Duodenal mucosa (tissue), 2 donors: ENCODE measurements around the gene LOXL3.

Experiments used
- H3K27ac ChIP-seq: one replicate; pipeline ENCODE4 v1.7.0; 2013; ENCODE audit warnings: low read depth, low read length
- H3K27me3 ChIP-seq, 2 donors: one replicate each; pipeline ENCODE4 v1.7.0; 2013; ENCODE audit warnings: low read length in 2 of 2, control low read depth in 1 of 2; ENCODE audit not compliant: insufficient read depth in 2 of 2, control insufficient read depth in 1 of 2
- H3K36me3 ChIP-seq, 2 donors: one replicate each; pipeline ENCODE4 v1.7.0; 2013; ENCODE audit warnings: low read length in 2 of 2, control low read depth in 1 of 2; ENCODE audit not compliant: insufficient read depth in 2 of 2, control insufficient read depth in 1 of 2
- H3K4me1 ChIP-seq, 2 donors: one replicate each; pipeline ENCODE4 v1.7.0; 2013; ENCODE audit warnings: low read length in 2 of 2, control low read depth in 1 of 2; ENCODE audit not compliant: insufficient read depth in 2 of 2, control insufficient read depth in 1 of 2
- H3K4me3 ChIP-seq, 2 donors: one replicate each; pipeline ENCODE4 v1.7.0; 2013; ENCODE audit warnings: low read length in 2 of 2, low read depth in 1 of 2
- H3K9ac ChIP-seq, 2 donors: one replicate each; pipeline ENCODE4 v1.7.0; 2013; ENCODE audit warnings: low read length in 2 of 2, low read depth in 1 of 2
- H3K9me3 ChIP-seq, 2 donors: one replicate each; pipeline ENCODE4 v1.7.0; 2013; ENCODE audit warnings: low read length in 2 of 2, control low read depth in 1 of 2; ENCODE audit not compliant: control insufficient read depth in 1 of 2

The LOXL3 gene

GRCh38 chr2:74529357-74530238 lies 24.1 kb downstream of the LOXL3 start, which contains the start of the genes AUP1 and HTRA2:
AUP1 (minus strand) TSS chr2:74529706; CDS start chr2:74529629, 77 bp downstream.
HTRA2 (plus strand) TSS chr2:74529933; CDS start chr2:74530007, 74 bp downstream.
- H3K4me1 ChIP-seq, result peaks cover 35 to 42% of the 10 kb centered on the region in 2 donors
- H3K9ac ChIP-seq, result peak within 1 kb of the TSS; percentile 96 to 99
- peak within 1 kb of the TSS; percentile 99 to 100 for H3K4me3 ChIP-seq
- H3K27me3 ChIP-seq, result no peaks in the 10 kb centered on the region
- peak within 1 kb of the TSS; percentile 87 for H3K27ac ChIP-seq
- H3K36me3 ChIP-seq, result peaks cover 21 to 40% of the 10 kb centered on the region in 2 donors
- H3K9me3 ChIP-seq, result no peaks in the 10 kb centered on the region

DNA sequence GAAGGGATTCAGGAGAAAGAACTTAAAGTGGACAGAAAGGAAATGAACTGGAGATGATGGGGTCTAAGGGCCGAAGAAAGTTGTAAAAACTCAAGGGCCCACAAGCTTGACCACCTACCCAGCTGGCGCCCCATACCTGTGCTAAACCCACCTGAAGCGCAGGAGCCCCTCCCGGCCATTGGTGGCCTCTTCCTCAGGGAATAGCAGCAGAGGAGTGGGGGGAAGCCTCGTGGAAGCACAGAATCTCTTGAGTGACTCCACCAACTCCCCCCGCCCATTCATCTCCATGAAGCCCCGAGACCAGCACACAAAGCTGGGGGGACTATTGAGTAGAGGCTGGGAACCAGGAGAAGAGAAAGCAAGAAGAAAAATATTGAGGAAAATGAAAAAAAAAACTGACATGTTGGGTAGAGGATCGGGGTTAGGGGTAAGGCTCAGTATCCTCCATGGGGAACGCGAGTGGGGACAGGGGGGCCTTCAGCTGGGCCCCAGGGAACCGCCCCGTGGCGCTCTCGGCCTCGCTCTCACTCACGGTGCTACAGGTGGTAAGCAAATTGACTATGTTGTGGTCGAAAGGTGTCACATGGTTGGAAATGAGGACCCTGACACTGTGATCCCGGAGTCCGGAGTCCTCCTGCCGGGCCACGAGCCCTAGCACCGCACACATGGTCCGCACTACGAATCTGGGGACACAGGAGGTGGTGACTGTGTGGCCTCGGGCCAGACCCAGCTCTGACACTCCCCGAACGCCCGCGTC lies 25.0 kb downstream of the LOXL3 start:
- Histone ChIP-seq H3K9ac (peak overlapping the region; percentile 96 to 99), H3K27me3 (no peaks in the 10 kb centered on the region), H3K4me1 (peaks cover 35 to 42% of the 10 kb centered on the region in 2 donors), H3K4me3 (peak overlapping the region; percentile 99 to 100), H3K36me3 (peaks cover 21 to 36% of the 10 kb centered on the region in 2 donors), H3K27ac (peak overlapping the region; percentile 87), H3K9me3 (no peaks in the 10 kb centered on the region)

- peak overlapping the region in 1 of 2 donors; percentile 99 for H3K4me3 ChIP-seq
These were observed 26.0 kb downstream of the LOXL3 start for GRCh38 chr2:74527741-74528140.

GRCh38 chr2:74526649-74527230 lies 27.0 kb downstream of the LOXL3 start:
- Histone ChIP-seq H3K27ac (no peak overlapping the region), H3K9ac (no peak overlapping the region), H3K4me3 (no peak overlapping the region), H3K36me3 (peaks cover 21 to 30% of the 10 kb centered on the region in 2 donors), H3K9me3 (no peaks in the 10 kb centered on the region), H3K4me1 (peaks cover 35 to 38% of the 10 kb centered on the region in 2 donors), H3K27me3 (no peaks in the 10 kb centered on the region)

More at GRCh38 chr2:74527741-74528140, 26.0 kb downstream of the LOXL3 start:
- Histone ChIP-seq H3K27ac (no peak overlapping the region), H3K27me3 (no peaks in the 10 kb centered on the region), H3K36me3 (peaks cover 21 to 27% of the 10 kb centered on the region in 2 donors), H3K4me1 (peaks cover 35 to 42% of the 10 kb centered on the region in 2 donors), H3K9ac (no peak overlapping the region), H3K9me3 (no peaks in the 10 kb centered on the region)

DNA sequence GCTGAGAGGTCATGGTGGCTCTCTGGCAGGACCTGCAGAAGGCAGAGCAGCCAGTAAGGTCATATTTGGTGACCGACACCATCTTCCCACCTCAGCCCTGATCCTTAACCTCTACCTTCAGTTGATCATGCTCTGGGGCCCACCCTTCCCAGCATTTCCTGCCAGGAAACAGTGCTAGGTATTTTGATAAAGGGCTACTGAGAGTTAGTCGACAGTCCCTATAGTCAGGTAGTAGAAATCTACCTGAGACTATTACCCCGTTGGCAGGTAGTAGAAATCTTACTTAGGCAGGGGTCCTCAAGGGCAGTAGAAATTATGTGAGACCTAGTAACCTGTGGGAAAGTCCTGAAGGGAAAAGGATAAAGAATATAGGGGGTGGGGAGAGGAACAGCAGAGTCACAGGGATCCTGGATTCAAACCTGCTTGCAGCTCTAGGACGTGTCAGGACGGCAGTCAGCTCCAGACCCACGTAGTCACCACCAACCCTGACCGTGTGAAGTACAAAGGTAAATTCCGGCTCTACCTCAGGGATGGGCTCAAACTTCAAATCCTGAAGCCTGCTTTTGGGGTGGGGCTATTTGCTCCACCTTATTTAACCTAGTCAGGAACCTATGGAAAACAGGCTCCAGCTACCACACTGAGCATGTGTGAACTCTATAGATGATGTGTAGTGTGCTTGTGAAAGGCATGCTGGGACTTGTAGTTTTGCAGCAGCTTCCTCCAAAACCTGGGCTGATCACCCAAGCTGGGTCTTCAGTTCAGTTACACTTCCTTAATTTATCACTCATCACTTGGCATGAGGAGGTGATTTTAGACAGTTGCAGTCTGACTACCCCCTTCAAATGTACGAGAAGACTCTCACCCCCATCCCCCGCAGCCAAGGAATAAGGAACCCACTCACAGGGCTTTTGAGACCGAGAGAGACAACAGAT lies 27.8 kb downstream of the LOXL3 start, which contains the start of gene DQX1:
TSS of gene DQX1 (minus strand) at position 515 of the 932 bp plus-strand sequence. CDS start at position 13, 502 bp downstream.
- H3K36me3 ChIP-seq, result peaks cover 21 to 35% of the 10 kb centered on the region in 2 donors
- peak within 1 kb of the TSS; percentile 66 to 68 for H3K4me3 ChIP-seq
- no peaks in the 10 kb centered on the region for H3K27me3 ChIP-seq
- no peaks in the 10 kb centered on the region for H3K9me3 ChIP-seq
- peak within 1 kb of the TSS; percentile 27 for H3K27ac ChIP-seq
- H3K4me1 ChIP-seq, result peaks cover 28 to 30% of the 10 kb centered on the region in 2 donors
- H3K9ac ChIP-seq, result peak within 1 kb of the TSS; percentile 63 to 77

DNA sequence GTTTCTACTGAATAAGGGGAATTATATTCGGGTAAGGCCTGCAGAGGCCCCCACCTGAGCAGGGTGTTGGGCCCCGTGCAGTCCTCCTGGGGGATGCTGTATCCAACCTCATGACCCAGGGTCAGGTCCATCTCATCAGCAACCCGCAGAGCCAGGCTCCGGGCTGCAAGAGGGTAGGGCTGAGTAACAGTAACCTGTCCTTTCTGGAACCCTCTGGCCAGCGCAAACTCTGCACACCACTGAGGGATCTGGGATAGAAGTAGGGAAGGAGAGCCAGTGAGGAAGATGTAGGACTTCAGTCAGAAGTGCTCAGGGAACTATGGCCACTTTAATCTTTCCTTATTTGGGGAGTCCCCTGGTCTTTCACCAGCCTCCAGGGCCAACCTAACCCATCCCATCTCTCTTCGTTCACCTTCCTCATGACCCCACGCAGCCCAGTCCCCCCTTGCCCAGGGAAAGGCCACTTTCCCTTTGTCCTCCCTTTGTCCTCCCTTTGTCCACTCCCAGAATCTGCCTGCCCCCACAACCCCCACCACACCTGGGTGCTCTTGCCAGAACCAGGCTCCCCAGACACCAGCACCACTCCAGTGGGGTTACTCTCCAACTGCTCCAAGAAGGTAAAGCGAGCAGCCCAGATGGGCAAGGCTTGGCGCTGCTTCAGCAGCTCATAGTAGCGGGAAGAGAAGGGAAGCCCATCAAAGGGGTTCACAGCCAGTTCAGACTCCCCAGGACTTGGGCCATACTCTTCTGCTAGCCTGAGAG lies 28.6 kb downstream of the LOXL3 start:
- no peaks in the 10 kb centered on the region for H3K27me3 ChIP-seq
- no peak overlapping the region for H3K27ac ChIP-seq
- H3K36me3 ChIP-seq, result peaks cover 21 to 41% of the 10 kb centered on the region in 2 donors
- H3K4me1 ChIP-seq, result peaks cover 24% of the 10 kb centered on the region in 2 donors
- no peaks in the 10 kb centered on the region for H3K9me3 ChIP-seq
- peak overlapping the region; percentile 63 to 77 for H3K9ac ChIP-seq
- H3K4me3 ChIP-seq, result peak overlapping the region; percentile 66 to 68

GRCh38 chr2:74524005-74524404 lies 29.7 kb downstream of the LOXL3 start:
- Histone ChIP-seq H3K27me3 (peaks cover 6% of the 10 kb centered on the region in 2 donors), H3K27ac (no peak overlapping the region), H3K9me3 (no peaks in the 10 kb centered on the region), H3K4me1 (peaks cover 22 to 24% of the 10 kb centered on the region in 2 donors), H3K9ac (no peak overlapping the region), H3K36me3 (peaks cover 21 to 49% of the 10 kb centered on the region in 2 donors), H3K4me3 (no peak overlapping the region)

DNA sequence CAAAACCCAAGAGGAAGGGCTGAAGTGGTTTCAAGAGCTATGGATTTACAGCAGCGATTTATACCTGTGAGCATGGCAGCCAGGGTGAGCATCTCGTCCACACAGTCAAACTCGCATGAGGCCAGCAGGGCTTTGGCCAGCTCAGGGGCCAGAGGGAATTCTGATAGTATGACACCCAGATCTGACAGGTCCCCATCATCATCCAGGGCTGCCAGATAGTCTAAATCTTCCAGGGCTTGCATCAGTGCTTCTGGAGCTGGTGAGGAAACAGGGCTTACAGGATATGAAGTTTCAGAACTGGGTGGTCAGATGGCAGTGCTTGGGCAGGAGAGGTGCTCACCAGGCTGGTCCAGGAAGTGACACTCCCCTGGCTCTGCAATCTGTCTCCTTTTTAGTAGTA lies 31.2 kb downstream of the LOXL3 start:
- Histone ChIP-seq H3K27me3 (peaks cover 15 to 21% of the 10 kb centered on the region in 2 donors), H3K27ac (no peak overlapping the region), H3K36me3 (peaks cover 13 to 49% of the 10 kb centered on the region in 2 donors), H3K4me3 (no peak overlapping the region), H3K4me1 (peaks cover 9 to 13% of the 10 kb centered on the region in 2 donors), H3K9me3 (no peaks in the 10 kb centered on the region), H3K9ac (no peak overlapping the region)
